GM12892 (cell line): ENCODE data around the gene SCPEP1.

Experiments
- POLR2A ChIP-seq: IDR thresholded peaks from 2 replicates; pipeline ENCODE4 v1.6.1; 2011; ENCODE audit warnings: low read depth, low read length, control low read depth
- POLR2AphosphoS5 ChIP-seq: IDR thresholded peaks from 2 replicates; pipeline ENCODE4 v1.6.1; 2011; ENCODE audit warnings: low read depth, low read length, control low read depth
- TAF1 ChIP-seq: IDR thresholded peaks from 2 replicates; pipeline ENCODE4 v1.6.1; 2011; ENCODE audit warnings: low read depth, mild to moderate bottlenecking, control low read depth, low read length, borderline replicate concordance

DNA sequence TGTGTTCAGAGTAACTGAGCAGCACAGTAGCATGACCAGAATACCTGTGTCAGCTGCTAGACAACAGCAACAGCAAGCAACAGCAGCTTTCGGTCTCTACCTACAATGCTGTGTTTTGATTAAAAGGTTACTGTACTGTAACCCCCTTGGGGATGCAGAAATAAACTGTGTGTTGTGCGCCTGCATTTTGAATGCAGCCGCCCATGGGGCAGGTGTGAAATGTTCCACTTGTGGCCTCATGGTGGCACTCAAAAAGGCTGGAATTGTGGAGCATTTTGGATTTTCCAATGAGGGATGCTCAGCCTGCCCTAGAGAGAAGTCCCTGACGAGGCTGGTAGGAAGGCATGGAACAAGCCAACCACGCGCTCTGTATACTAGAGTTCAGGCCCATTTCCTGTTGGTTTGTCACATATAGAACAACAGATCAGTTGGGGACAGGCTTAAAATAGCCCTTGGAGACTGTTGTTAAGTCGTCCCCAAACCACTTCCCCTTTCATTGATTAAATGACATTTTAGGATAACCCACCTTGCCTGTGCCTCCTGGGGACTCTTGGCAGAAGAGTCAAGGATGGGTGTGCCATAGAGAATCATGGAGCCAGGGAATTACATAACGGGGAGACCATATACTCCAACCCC is 27.1 kb downstream of the SCPEP1 start:
- TF ChIP-seq POLR2A (no peak), TAF1 (no peak), POLR2AphosphoS5 (no peak)
